HCT116 (cell line): ENCODE results near the gene UTF1. TPM values are rescaled to one million over a fixed set of nuclear protein-coding genes. Genes with fewer than 3 reads are reported as not detected.

Experiments
- ATAC-seq: fragments of 200-7000 bp; cut with Tn5 transposase; 2 replicates; pipeline ENCODE4 v1.9.1; 2020; ENCODE audit warnings: mild to moderate bottlenecking, moderate library complexity
- BruUV-seq: library from RNA; stranded (reverse); fragments of 400-500 nt; replicated peaks from 2 replicates; lab custom pipeline; 2021; lab: Mats Ljungman, UMichigan
- CTCF ChIA-PET: fragments of 300-600 bp; sonication (Branson Sonifier 250); formaldehyde crosslinking; loops from one replicate; lab custom pipeline; 2021; ENCODE audit warnings: antibody characterized with exemption; lab: Charles Lee
- POLR2A ChIA-PET: fragments of 300-600, 350-600 bp; sonication (Branson Sonifier 250); formaldehyde crosslinking; loops from one replicate; lab custom pipeline; 2021; ENCODE audit warnings: antibody characterized with exemption; lab: Charles Lee
- RAD21 ChIA-PET, 2 experiments: fragments of 300-600 bp; sonication (Branson Sonifier 250); formaldehyde crosslinking; loops; one replicate each; lab custom pipeline; 2023; ENCODE audit warnings: low total read pairs in 2 of 2; ENCODE audit not compliant: uncharacterized antibody in 2 of 2, unreplicated experiment in 2 of 2, low non-redundant PET in 1 of 2; lab: Charles Lee
- DNase-seq: peaks from one replicate; pipeline ENCODE4 v3.0.0-alpha.2; 2010; ENCODE audit warnings: low read depth, low spot score
- H2AFZ ChIP-seq: fragments of 200-600 bp; shearing (Covaris generic), sonication (generic); 2 replicates; pipeline ENCODE4 v1.6.1; 2017; ENCODE audit warnings: low read depth, mixed run types, mixed read lengths, antibody characterized with exemption, low read length; ENCODE audit not compliant: poor library complexity, severe bottlenecking
- H3K27ac ChIP-seq: 2 replicates; pipeline ENCODE4 v1.5.1; 2012; ENCODE audit warnings: low read depth, low read length
- H3K27me3 ChIP-seq: fragments of 200-600 bp; sonication (generic); 2 replicates; pipeline ENCODE4 v1.6.1; 2016; ENCODE audit warnings: mixed run types, low read length, mixed read lengths; ENCODE audit not compliant: insufficient read depth
- H3K36me3 ChIP-seq, 2 experiments: fragments of 200-500 bp in 1 of 2; fragments of 200-600 bp in 1 of 2; sonication (Bioruptor generic) in 1 of 2; sonication (generic) in 1 of 2; 2 replicates each; pipeline versions ENCODE4 v1.5.1 to v1.6.1; 2014 to 2016; ENCODE audit warnings: low read length in 2 of 2, inconsistent platforms in 1 of 2, mixed read lengths in 1 of 2, mixed run types in 1 of 2; ENCODE audit not compliant: insufficient read depth in 2 of 2, control insufficient read depth in 1 of 2
- H3K4me1 ChIP-seq, 2 experiments: fragments of 200-600 bp in 1 of 2; sonication (generic) in 1 of 2; 2 replicates each; pipeline versions ENCODE4 v1.5.1 to v1.6.1; 2012 to 2017; ENCODE audit warnings: low read length in 2 of 2, inconsistent platforms in 1 of 2, mild to moderate bottlenecking in 1 of 2, mixed read lengths in 1 of 2, mixed run types in 1 of 2, moderate library complexity in 1 of 2; ENCODE audit not compliant: insufficient read depth in 2 of 2, control insufficient read depth in 1 of 2
- H3K4me2 ChIP-seq: fragments of 200-600 bp; sonication (generic); 2 replicates; pipeline ENCODE4 v1.6.1; 2017; ENCODE audit warnings: mixed run types, low read length, mixed read lengths
- H3K4me3 ChIP-seq, 2 experiments: fragments of 200-600 bp in 1 of 2; sonication (generic) in 1 of 2; replicated peaks in 1 of 2; 2 replicates each; pipeline ENCODE4 v1.5.1; 2011 to 2016; ENCODE audit warnings: low read length in 2 of 2, control low read depth in 1 of 2, low read depth in 1 of 2, mild to moderate bottlenecking in 1 of 2, mixed read lengths in 1 of 2, mixed run types in 1 of 2
- H3K79me2 ChIP-seq: fragments of 200-600 bp; sonication (generic); 2 replicates; pipeline ENCODE4 v1.6.1; 2017; ENCODE audit warnings: mild to moderate bottlenecking, mixed run types, low read length, moderate library complexity, mixed read lengths; ENCODE audit not compliant: insufficient read depth
- H3K9ac ChIP-seq: fragments of 200-600 bp; sonication (generic); 2 replicates; pipeline ENCODE4 v1.6.1; 2016; ENCODE audit warnings: low read length, mixed read lengths
- H3K9me2 ChIP-seq: fragments of 200-600 bp; sonication (generic), shearing (Covaris generic); 2 replicates; pipeline ENCODE4 v1.6.1; 2017; ENCODE audit warnings: mixed run types, mild to moderate bottlenecking, moderate library complexity; ENCODE audit not compliant: insufficient read depth
- H3K9me3 ChIP-seq, 2 experiments: fragments of 200-500 bp in 1 of 2; fragments of 200-600 bp in 1 of 2; sonication (Bioruptor generic) in 1 of 2; sonication (generic) in 1 of 2; 2 replicates each; pipeline ENCODE4 v1.6.1; 2014 to 2017; ENCODE audit warnings: low read length in 2 of 2, mixed read lengths in 2 of 2, inconsistent platforms in 1 of 2, low read depth in 1 of 2, mild to moderate bottlenecking in 1 of 2, mixed run types in 1 of 2, moderate library complexity in 1 of 2; ENCODE audit not compliant: control insufficient read depth in 1 of 2, insufficient read depth in 1 of 2
- H4K20me1 ChIP-seq: fragments of 200-600 bp; sonication (generic), shearing (Covaris generic); 2 replicates; pipeline ENCODE4 v1.6.1; 2017; ENCODE audit warnings: mixed run types, mild to moderate bottlenecking, moderate library complexity; ENCODE audit not compliant: insufficient read depth
- CBX3 ChIP-seq: IDR thresholded peaks from 2 replicates; pipeline ENCODE4 v1.6.1; 2012; ENCODE audit warnings: low read depth
- CEBPB ChIP-seq: IDR thresholded peaks from 2 replicates; pipeline ENCODE4 v1.6.1; 2012; ENCODE audit warnings: low read depth
- EGR1 ChIP-seq: IDR thresholded peaks from 2 replicates; pipeline ENCODE4 v1.6.1; 2012; ENCODE audit warnings: low read depth
- ELF1 ChIP-seq: IDR thresholded peaks from 2 replicates; pipeline ENCODE4 v1.6.1; 2012; ENCODE audit warnings: low read depth, borderline replicate concordance
- EZH2 ChIP-seq: fragments of 200-600 bp; sonication (generic); IDR thresholded peaks from 2 replicates; pipeline ENCODE4 v1.6.1; 2017; ENCODE audit warnings: antibody characterized with exemption, mixed run types
- FOSL1 ChIP-seq: IDR thresholded peaks from 2 replicates; pipeline ENCODE4 v1.6.1; 2012; ENCODE audit warnings: low read depth
- JUND ChIP-seq: IDR thresholded peaks from 2 replicates; pipeline ENCODE4 v1.6.1; 2012
- POLR2A ChIP-seq: IDR thresholded peaks from 2 replicates; pipeline ENCODE4 v1.7.0; 2011; ENCODE audit warnings: borderline replicate concordance; ENCODE audit not compliant: insufficient read depth, insufficient read length; ENCODE audit errors: extremely low read depth
- POLR2AphosphoS5 ChIP-seq: IDR thresholded peaks from 2 replicates; pipeline ENCODE4 v1.6.1; 2011; ENCODE audit warnings: mild to moderate bottlenecking, low read depth, low read length, moderate library complexity
- RAD21 ChIP-seq: IDR thresholded peaks from 2 replicates; pipeline ENCODE4 v1.6.1; 2012; ENCODE audit warnings: low read depth, mild to moderate bottlenecking
- SIN3A ChIP-seq: IDR thresholded peaks from 2 replicates; pipeline ENCODE4 v1.6.1; 2012; ENCODE audit warnings: low read depth
- SP1 ChIP-seq: IDR thresholded peaks from 2 replicates; pipeline ENCODE4 v1.6.1; 2012; ENCODE audit warnings: low read depth
- SRF ChIP-seq: IDR thresholded peaks from 2 replicates; pipeline ENCODE4 v1.6.1; 2012; ENCODE audit warnings: low read depth
- TCF7L2 ChIP-seq: IDR thresholded peaks from 2 replicates; pipeline ENCODE4 v1.7.0; 2011; ENCODE audit warnings: borderline replicate concordance, inconsistent platforms; ENCODE audit not compliant: insufficient read depth, insufficient read length; ENCODE audit errors: extremely low read depth
- YY1 ChIP-seq: IDR thresholded peaks from 2 replicates; pipeline ENCODE4 v1.6.1; 2011; ENCODE audit warnings: low read length, low read depth, moderate library complexity, mild to moderate bottlenecking; ENCODE audit not compliant: insufficient replicate concordance; ENCODE audit errors: extremely low read depth
- ZFX ChIP-seq: fragments of 450-650 bp; IDR thresholded peaks from 2 replicates; pipeline ENCODE4 v1.6.1; 2017
- intact Hi-C: fragments of 100-400 bp; cut with micrococcal nuclease; formaldehyde crosslinking; loops from 2 replicates; pipeline ENCODE4 v1.10.0; 2022
- total RNA-seq: library from RNA; stranded (reverse); gene quantifications from one replicate; pipeline ENCODE4 v1.2.1, GENCODE V29; 2021; ENCODE audit not compliant: unreplicated experiment
- TF ChIP-seq, protein P1 (sequence below): IDR thresholded peaks from 2 replicates; pipeline ENCODE4 v1.6.1; 2012; ENCODE audit warnings: low read depth
- TF ChIP-seq, protein P2 (sequence below): IDR thresholded peaks from 2 replicates; pipeline ENCODE4 v1.6.1; 2012

Gene UTF1
- total RNA-seq, 1 experiment from 2014 or later = not detected

DNA sequence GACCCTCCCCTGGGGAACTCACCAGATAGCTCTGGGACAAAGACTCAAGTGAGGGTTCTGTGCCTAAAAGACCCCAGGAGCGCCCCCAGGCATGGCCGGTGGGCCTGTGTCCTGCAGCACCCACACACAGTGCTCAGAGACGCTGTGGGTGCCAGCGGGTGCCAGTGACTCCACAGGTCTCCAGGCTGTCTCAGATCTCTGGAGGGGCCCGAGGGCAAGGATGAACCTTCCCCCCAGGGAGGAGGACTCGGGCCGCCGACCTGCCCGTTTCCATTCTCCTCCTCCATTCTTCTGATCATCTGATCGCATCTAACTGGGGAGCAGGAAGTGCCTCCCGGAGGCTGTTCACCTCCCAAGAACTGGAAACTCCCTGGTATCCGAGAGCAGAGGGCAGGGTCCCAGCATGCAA lies 45.7 kb downstream of the UTF1 start:
- H3K4me1 ChIP-seq = no peaks in the 10 kb centered on the region
- TF ChIP-seq POLR2A = no peak
- TF ChIP-seq, protein P1, sequence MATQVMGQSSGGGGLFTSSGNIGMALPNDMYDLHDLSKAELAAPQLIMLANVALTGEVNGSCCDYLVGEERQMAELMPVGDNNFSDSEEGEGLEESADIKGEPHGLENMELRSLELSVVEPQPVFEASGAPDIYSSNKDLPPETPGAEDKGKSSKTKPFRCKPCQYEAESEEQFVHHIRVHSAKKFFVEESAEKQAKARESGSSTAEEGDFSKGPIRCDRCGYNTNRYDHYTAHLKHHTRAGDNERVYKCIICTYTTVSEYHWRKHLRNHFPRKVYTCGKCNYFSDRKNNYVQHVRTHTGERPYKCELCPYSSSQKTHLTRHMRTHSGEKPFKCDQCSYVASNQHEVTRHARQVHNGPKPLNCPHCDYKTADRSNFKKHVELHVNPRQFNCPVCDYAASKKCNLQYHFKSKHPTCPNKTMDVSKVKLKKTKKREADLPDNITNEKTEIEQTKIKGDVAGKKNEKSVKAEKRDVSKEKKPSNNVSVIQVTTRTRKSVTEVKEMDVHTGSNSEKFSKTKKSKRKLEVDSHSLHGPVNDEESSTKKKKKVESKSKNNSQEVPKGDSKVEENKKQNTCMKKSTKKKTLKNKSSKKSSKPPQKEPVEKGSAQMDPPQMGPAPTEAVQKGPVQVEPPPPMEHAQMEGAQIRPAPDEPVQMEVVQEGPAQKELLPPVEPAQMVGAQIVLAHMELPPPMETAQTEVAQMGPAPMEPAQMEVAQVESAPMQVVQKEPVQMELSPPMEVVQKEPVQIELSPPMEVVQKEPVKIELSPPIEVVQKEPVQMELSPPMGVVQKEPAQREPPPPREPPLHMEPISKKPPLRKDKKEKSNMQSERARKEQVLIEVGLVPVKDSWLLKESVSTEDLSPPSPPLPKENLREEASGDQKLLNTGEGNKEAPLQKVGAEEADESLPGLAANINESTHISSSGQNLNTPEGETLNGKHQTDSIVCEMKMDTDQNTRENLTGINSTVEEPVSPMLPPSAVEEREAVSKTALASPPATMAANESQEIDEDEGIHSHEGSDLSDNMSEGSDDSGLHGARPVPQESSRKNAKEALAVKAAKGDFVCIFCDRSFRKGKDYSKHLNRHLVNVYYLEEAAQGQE = no peak
- no peak for TF ChIP-seq YY1
- no peak for TF ChIP-seq EZH2
- TF ChIP-seq SP1 = no peak
- TF ChIP-seq FOSL1 = no peak
- TF ChIP-seq JUND = no peak
- no peak for TF ChIP-seq POLR2AphosphoS5
- TF ChIP-seq ZFX = no peak
- no peak for TF ChIP-seq TCF7L2
- TF ChIP-seq CEBPB = no peak
- no peak for TF ChIP-seq EGR1
- TF ChIP-seq SIN3A = no peak
- TF ChIP-seq SRF = no peak
- no peak for TF ChIP-seq ELF1
- no peak for TF ChIP-seq RAD21
- TF ChIP-seq, protein P2, sequence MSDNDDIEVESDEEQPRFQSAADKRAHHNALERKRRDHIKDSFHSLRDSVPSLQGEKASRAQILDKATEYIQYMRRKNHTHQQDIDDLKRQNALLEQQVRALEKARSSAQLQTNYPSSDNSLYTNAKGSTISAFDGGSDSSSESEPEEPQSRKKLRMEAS = no peak
- TF ChIP-seq CBX3 = no peak
- TF ChIP-seq, all 23 proteins: peak for 0
- ATAC-seq = no peak
- Histone ChIP-seq H3K4me3 (no peak overlapping the region), H3K9me3 (no peaks in the 10 kb centered on the region), H3K27ac (no peak overlapping the region), H3K36me3 (no peaks in the 10 kb centered on the region), H3K9me2 (no peaks in the 10 kb centered on the region), H3K4me2 (no peak overlapping the region), H3K9ac (no peak overlapping the region), H2AFZ (no peak overlapping the region), H3K79me2 (no peaks in the 10 kb centered on the region), H3K27me3 (no peaks in the 10 kb centered on the region), H4K20me1 (no peaks in the 10 kb centered on the region)
- no TSS peak for BruUV-seq
- POLR2A ChIA-PET = no interaction called here
- DNase-seq = no peak
- RAD21 ChIA-PET = no interaction called here
- intact Hi-C loops = no loop called here
- CTCF ChIA-PET = no interaction called here
